ENCODE results near the gene MLKL. TPM values are rescaled to one million over a fixed set of nuclear protein-coding genes. Genes with fewer than 3 reads are reported as not detected.
"Not testable (repeated sequence)": the region's sequence is repeated elsewhere in the genome, so short reads cannot be mapped to it uniquely, and the experiment has no call there.

The MLKL gene
- total RNA-seq, 1 donor from 2014 or later: 0.24 TPM

DNA sequence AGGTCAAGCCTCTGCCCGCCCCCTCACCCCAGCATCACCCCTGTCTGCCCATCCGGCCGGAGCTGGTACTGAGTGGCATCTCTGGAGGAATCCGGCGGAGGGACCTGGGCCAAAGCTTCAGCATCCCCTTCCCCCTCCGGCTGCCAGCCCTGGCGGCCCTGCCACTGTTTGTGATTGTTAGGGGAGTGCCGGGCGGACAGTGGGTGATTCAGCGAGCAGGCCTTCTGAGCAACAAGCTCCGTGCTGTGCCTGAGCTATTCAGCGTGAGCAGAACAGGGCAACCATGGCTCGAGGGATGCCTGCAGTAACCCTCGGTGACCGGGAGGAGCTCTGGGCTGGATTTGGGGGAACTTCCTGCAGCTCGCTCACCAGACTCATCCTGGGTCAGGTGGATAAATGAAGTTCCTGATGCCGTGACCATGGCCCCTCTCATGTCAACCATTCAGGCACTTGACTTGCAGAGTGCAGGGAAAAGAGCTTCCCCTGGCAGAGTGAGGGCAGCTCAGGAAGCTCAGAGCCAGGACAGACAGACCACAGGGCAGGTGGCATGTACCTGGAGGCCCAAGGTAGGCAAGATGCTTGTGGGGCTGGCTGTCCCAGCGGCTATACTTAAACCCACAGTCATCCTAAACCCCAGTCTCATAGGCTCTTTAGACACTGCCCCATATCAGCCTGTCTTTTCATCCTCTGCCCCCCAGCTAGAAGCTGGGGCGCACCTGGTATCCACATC is 24.3 kb upstream of the MLKL start:
- TF ChIP-seq, protein P1, sequence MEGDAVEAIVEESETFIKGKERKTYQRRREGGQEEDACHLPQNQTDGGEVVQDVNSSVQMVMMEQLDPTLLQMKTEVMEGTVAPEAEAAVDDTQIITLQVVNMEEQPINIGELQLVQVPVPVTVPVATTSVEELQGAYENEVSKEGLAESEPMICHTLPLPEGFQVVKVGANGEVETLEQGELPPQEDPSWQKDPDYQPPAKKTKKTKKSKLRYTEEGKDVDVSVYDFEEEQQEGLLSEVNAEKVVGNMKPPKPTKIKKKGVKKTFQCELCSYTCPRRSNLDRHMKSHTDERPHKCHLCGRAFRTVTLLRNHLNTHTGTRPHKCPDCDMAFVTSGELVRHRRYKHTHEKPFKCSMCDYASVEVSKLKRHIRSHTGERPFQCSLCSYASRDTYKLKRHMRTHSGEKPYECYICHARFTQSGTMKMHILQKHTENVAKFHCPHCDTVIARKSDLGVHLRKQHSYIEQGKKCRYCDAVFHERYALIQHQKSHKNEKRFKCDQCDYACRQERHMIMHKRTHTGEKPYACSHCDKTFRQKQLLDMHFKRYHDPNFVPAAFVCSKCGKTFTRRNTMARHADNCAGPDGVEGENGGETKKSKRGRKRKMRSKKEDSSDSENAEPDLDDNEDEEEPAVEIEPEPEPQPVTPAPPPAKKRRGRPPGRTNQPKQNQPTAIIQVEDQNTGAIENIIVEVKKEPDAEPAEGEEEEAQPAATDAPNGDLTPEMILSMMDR (IDR thresholded peaks at IDR 0.05; ENCODE audit: unreplicated experiment): no peak
- peaks cover 4% of the 10 kb centered on the region for H3K4me1 Mint-ChIP-seq (ENCODE audit: low read depth)
- H3K36me3 Mint-ChIP-seq (ENCODE audit: insufficient read depth): no peaks in the 10 kb centered on the region
- H3K27me3 Mint-ChIP-seq: peaks cover 4% of the 10 kb centered on the region
- DNase-seq (ENCODE audit: low spot score, unreplicated experiment): no peak
- H3K9me3 Mint-ChIP-seq (ENCODE audit: low read depth): peaks cover 9% of the 10 kb centered on the region
- H3K4me3 Mint-ChIP-seq (ENCODE audit: low read depth): no peak overlapping the region
- H3K27ac Mint-ChIP-seq: no peak overlapping the region

GRCh38 chr16:74723256-74723655 is 22.6 kb upstream of the MLKL start:
- TF ChIP-seq, protein P1 (IDR thresholded peaks at IDR 0.05; ENCODE audit: unreplicated experiment): no peak
- Mint-ChIP-seq H3K9me3 (ENCODE audit: low read depth) (peaks cover 9% of the 10 kb centered on the region), H3K4me1 (ENCODE audit: low read depth) (no peaks in the 10 kb centered on the region), H3K27ac (no peak overlapping the region), H3K36me3 (ENCODE audit: insufficient read depth) (no peaks in the 10 kb centered on the region), H3K27me3 (peaks cover 4% of the 10 kb centered on the region), H3K4me3 (ENCODE audit: low read depth) (no peak overlapping the region)
- DNase-seq (ENCODE audit: low spot score, unreplicated experiment): no peak

DNA sequence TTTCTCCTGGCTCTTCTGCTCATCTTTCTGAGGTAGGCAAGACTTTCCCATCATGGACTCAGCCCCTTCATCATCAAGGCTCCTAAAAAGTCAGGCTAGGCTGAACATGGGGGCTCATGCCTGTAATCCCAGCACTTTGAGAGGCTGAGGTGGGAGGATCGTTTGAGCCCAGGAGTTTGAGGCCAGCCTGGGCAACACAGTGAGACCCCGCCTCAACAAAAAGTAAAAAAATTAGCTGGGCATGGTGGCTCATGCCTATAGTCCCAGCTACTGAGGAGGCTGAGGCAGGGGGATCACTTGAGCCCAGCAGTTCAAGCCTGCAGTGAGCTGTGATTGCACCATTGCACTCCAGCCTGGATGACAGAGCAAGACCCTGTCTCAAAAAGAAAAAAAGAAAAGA is 21.5 kb upstream of the MLKL start:
- not testable (repeated sequence) for H3K36me3 Mint-ChIP-seq (ENCODE audit: insufficient read depth); H3K9me3 Mint-ChIP-seq (ENCODE audit: low read depth); H3K4me3 Mint-ChIP-seq (ENCODE audit: low read depth); H3K27me3 Mint-ChIP-seq; H3K4me1 Mint-ChIP-seq (ENCODE audit: low read depth); H3K27ac Mint-ChIP-seq; DNase-seq (ENCODE audit: low spot score, unreplicated experiment)

- Mint-ChIP-seq H3K36me3 (ENCODE audit: insufficient read depth) (no peaks in the 10 kb centered on the region), H3K4me1 (ENCODE audit: low read depth) (no peaks in the 10 kb centered on the region), H3K27ac (no peak overlapping the region), H3K4me3 (ENCODE audit: low read depth) (no peak overlapping the region), H3K27me3 (peaks cover 4% of the 10 kb centered on the region), H3K9me3 (ENCODE audit: low read depth) (peaks cover 3% of the 10 kb centered on the region)
- DNase-seq (ENCODE audit: low spot score, unreplicated experiment): no peak
- TF ChIP-seq, protein P1 (IDR thresholded peaks at IDR 0.05; ENCODE audit: unreplicated experiment): no peak
Observed at GRCh38 chr16:74721716-74722115, 21.1 kb upstream of the MLKL start.

GRCh38 chr16:74720579-74720978 is 19.9 kb upstream of the MLKL start:
- H3K4me1 Mint-ChIP-seq (ENCODE audit: low read depth): no peaks in the 10 kb centered on the region
- no peaks in the 10 kb centered on the region for H3K36me3 Mint-ChIP-seq (ENCODE audit: insufficient read depth)
- no peak overlapping the region for H3K4me3 Mint-ChIP-seq (ENCODE audit: low read depth)
- H3K27ac Mint-ChIP-seq: no peak overlapping the region
- H3K27me3 Mint-ChIP-seq: no peaks in the 10 kb centered on the region
- TF ChIP-seq, protein P1 (IDR thresholded peaks at IDR 0.05; ENCODE audit: unreplicated experiment): no peak
- H3K9me3 Mint-ChIP-seq (ENCODE audit: low read depth): no peaks in the 10 kb centered on the region
- DNase-seq (ENCODE audit: low spot score, unreplicated experiment): no peak

Data from progenitor cell of endocrine pancreas (in vitro differentiated cells).